HepG2 (cell line): ENCODE results near the gene BABAM2.

Source experiments
- BATF2 ChIP-seq: sonication (generic); formaldehyde crosslinking; IDR thresholded peaks from 2 replicates; pipeline ENCODE4 v1.8.0; 2022; ENCODE audit warnings: mild to moderate bottlenecking, missing genetic modification reagents, moderate library complexity
- MAFK ChIP-seq, 2 experiments: IDR thresholded peaks in 1 of 2; conservative IDR thresholded peaks in 1 of 2; 2 replicates each; pipeline ENCODE4 v1.6.1; 2011; ENCODE audit warnings: improper control_type of control experiment in 2 of 2, low read length in 2 of 2
- NFYB ChIP-seq: sonication (generic); formaldehyde crosslinking; IDR thresholded peaks from 2 replicates; pipeline ENCODE4 v1.4.0; 2020; ENCODE audit warnings: missing genetic modification reagents
- YY1 ChIP-seq: IDR thresholded peaks from 2 replicates; pipeline ENCODE4 v1.6.1; 2011; ENCODE audit warnings: low read length, low read depth, moderate library complexity, mild to moderate bottlenecking; ENCODE audit not compliant: insufficient read depth, insufficient replicate concordance
- ZKSCAN1 ChIP-seq: fragments of 150-350 bp; IDR thresholded peaks from 2 replicates; pipeline ENCODE4 v1.6.1; 2014; ENCODE audit warnings: low read length

GRCh38 chr2:28369358-28369757, 478.8 kb downstream of the BABAM2 start:
- TF ChIP-seq YY1 (no peak), MAFK (conservative IDR thresholded peaks at IDR 0.05 in 1 of 2, IDR thresholded peaks at IDR 0.05 in 1 of 2; ENCODE audit: low read length in 2 of 2) (no peak), NFYB (CRISPR knock-in tag) (no peak), BATF2 (CRISPR knock-in tag) (no peak), ZKSCAN1 (no peak)
